Activated CD8-positive, alpha-beta memory T cell treated with anti-CD3 and anti-CD28 coated beads for 4 hours (primary cell): ENCODE data around the gene MCRIP2.
"Not testable (repeated sequence)": the region's sequence is repeated elsewhere in the genome, so short reads cannot be mapped to it uniquely, and the experiment has no call there.

Source experiments
- DNase-seq, 2 donors: peaks; one replicate each; pipeline ENCODE4 v3.0.0-alpha.2; 2020; ENCODE audit warnings: low read depth in 2 of 2

MCRIP2 gene

DNA sequence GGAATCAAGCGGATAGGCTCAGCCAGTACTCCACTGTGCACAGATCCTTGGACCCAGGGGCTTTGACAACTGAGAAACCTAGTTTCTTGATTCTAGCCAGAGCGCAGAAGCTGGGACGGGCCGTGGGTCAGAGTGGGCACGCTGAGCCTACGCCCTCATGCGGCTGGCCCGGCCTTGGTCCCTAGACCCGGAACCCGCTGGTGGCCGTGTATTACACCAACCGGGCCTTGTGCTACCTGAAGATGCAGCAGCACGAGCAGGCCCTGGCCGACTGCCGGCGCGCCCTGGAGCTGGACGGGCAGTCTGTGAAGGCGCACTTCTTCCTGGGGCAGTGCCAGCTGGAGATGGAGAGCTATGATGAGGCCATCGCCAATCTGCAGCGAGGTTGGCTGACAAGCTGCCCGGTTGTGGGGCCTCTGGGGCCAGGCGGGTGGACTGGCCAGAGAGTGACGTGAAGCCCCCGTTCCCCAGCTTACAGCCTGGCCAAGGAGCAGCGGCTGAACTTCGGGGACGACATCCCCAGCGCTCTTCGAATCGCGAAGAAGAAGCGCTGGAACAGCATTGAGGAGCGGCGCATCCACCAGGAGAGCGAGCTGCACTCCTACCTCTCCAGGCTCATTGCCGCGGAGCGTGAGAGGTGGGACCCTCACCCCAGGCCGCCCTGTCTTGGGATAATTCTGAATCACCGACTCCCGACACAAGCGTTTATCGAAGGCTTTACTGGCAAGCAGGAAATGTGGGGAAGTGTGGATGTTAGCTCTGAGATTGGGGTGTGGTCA, 39.5 kb downstream of the MCRIP2 start:
- no peak for DNase-seq

DNA sequence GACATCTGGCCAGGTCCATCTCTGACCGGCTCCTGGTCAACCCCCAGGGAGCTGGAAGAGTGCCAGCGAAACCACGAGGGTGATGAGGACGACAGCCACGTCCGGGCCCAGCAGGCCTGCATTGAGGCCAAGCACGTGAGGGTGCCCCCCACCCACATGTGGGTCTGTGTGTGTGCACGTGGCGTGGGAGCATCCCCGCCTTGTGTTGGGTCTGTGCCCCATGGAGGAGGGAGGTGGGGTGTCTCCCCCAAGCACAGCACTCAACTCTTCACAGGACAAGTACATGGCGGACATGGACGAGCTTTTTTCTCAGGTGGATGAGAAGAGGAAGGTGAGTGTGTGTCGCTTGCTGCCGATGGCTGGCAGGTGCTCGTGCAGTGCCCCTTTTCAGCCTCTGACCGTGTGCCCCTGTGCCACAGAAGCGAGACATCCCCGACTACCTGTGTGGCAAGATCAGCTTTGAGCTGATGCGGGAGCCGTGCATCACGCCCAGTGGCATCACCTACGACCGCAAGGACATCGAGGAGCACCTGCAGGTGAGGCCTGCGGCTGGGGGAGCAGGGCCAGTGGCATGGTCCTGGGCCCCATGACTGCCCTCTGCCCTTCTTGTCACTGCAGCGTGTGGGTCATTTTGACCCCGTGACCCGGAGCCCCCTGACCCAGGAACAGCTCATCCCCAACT, 40.3 kb downstream of the MCRIP2 start:
- no peak for DNase-seq

GRCh38 chr16:682493-683395, 41.1 kb downstream of the MCRIP2 start:
- no peak for DNase-seq

- DNase-seq: no peak
Observed at GRCh38 chr16:683396-684070, 41.9 kb downstream of the MCRIP2 start.

- peak; percentile 93 to 94 for DNase-seq
Observed at GRCh38 chr16:684071-684794, 42.6 kb downstream of the MCRIP2 start, which contains the start of gene JMJD8. Gene JMJD8 (minus strand): TSS chr16:684334. CDS start chr16:684319, 15 bp downstream.

DNA sequence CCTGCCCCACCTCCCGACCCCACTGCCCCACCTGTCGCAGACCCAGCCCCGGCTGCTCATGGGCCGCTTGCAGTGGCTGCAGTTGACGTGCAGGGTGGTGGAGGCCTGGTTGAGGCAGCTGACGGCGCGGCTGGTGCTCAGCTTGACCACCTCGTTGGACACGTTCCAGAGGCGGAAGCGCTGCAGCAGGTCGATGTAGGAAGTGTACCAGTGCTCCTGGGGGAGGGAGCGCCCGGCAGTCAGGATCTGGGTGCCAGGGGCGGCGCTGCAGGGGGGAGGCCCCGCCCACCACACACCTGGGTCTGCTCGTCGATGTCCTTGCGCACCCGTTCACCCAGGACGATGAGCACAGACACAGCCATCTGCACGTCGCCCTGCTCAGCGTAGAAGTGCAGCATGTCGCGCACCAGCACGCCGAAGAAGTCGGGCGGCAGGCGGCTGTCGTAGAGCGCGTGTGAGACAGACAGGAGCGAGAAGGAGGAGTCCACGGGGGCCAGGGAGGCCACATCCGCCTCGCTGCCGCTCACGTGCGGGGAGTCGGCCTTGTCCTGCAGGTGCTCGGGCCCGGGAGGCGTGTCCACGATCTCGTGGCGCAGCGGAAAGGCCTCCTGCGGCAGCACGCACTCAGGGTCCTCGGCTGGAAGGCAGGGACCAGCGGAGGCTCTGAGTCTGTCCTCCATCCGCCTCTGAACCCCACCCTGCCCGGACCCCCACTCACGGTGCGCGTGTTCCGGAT, 43.5 kb downstream of the MCRIP2 start:
- DNase-seq: no peak

DNA sequence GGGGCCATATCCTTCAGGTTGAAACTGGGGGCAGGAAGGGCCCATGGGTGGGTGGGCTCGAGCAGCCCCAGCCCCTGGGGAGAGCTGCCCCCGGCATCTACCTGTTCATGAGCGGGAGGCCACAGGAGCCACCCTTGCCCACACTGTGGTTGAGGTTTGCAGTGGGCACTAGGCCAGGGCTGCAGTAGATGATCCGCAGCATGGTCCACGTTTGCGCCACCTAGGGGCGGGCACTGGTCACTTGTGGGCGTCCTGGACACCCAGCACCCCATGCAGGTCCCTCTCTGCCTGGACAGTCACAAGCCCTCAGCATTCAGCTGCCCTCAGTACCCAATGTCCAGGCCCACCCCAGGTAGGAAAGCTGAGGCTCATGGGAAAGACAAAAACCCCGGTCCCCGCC, 44.3 kb downstream of the MCRIP2 start:
- no peak for DNase-seq

DNA sequence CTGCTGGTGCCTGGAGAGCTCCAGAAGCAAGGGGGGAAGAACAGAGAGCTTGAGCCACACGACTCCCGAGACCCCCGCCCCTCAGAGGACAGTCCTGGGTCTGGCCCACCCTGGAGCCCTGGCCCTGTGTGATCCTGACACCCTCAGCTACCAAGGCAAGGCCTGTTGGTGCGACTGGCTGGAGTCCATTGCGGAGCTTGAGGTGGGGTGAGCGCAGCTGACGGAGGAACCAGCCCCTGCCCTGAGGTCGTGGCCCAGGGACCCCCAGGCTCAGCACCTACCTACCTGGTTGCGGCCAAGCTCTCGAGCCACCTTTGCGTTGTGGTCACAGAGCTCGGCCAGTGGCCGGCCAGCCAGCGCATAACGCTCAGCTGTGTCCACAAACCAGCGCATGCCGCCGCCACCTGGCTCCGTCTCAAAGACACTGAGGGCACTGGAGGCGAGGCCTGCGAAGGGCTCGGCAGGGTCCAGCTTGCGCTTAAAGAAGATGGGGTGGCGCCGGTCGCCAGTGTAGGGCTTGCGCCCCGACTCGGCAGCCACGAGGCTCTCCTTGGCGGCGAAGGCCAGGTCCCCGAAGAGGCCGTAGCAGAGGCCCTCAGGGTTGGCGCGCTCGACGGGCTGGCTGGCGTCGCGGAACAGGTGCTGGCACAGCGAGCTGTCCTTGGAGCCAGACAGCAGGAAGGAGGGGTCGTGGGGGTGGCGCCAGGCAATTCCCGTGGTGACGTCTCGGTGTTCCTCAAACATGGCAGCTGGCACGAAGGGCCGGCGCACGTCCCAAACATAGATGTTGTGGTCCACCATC, 45.0 kb downstream of the MCRIP2 start:
- DNase-seq: no peak

DNA sequence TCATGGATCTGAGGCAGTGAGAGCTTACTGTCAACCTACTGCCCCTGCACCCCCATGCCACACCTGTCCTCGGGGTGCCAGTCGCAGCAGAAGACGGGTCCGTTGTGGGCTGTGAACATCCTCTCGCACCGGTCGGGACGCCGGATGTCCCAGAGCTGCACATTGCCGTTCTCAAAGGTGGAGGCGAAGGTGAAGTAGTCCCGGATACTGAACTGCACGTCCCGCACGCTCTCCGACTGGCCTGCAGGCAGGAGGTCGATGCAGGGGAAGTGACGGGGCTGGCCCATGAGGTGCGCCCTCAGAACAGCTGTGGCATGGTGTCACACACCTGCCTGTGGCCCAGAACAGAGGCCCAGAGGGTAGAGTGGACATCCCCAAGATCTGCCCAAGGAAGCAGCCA, 45.9 kb downstream of the MCRIP2 start:
- no peak for DNase-seq

DNA sequence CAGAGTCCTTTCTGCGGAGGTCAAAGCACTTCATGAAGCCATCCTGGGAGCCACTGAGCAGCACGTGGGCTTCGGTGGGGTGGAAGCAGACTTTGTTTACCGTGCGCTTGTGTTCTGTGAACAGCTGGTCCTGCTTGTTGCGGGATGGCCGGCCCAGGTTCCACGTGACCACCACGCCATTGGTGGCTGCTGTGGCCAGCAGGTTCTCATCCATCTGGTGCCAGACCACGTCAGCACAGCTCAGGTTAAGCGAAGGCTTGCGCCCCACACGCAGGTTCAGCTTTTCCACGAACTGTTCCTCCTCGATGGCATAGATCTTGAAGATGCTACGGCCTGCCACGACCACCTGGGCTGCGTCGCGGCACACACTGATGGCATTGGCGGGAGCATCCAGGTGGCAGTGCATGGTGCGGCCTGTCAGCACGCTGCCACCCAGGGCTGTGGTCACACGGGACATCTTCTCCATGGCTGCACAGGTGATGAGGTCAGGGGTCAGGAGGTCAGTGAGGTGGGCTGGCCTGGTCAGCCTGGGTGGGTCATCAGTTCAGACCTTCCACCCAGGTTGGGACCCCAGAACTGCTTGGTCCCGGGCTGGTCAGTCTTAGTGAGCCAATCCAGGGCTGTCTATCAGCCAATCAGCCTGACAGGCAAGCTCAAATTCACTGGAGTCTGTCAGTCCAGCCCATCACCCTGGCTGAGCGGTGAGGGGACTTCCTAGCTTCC, 47.7 kb downstream of the MCRIP2 start:
- DNase-seq: no peak

- not testable (repeated sequence) for DNase-seq
Observed at GRCh38 chr16:691242-691641, 49.6 kb downstream of the MCRIP2 start.

- DNase-seq: no peak
Observed at GRCh38 chr16:692356-693108, 50.9 kb downstream of the MCRIP2 start.

DNA sequence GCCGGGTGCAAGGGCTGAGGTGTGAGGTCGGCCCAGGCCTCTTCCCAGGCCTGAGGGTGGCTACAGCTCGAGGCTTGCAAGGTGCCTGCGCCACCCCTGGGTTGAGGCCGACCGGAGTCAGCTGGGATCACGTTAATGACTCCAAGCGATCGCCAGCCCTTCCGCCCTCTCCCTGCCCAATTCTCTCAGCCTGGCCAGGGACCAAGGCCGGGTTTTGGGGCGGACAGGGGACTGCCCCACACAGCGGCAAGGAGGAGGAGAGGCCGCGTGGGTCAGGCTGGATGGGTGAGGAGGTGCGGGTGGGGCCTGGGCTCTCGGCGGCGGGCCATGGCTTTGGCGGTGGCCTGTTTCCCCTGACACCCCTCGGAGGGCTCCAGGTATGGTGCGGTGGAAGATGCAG, 51.7 kb downstream of the MCRIP2 start:
- DNase-seq: no peak

- DNase-seq: no peak
Observed at GRCh38 chr16:693766-694165, 52.1 kb downstream of the MCRIP2 start.

- DNase-seq: no peak
Observed at GRCh38 chr16:694187-694862, 52.7 kb downstream of the MCRIP2 start.

- DNase-seq: no peak
Observed at GRCh38 chr16:694863-695354, 53.3 kb downstream of the MCRIP2 start.

DNA sequence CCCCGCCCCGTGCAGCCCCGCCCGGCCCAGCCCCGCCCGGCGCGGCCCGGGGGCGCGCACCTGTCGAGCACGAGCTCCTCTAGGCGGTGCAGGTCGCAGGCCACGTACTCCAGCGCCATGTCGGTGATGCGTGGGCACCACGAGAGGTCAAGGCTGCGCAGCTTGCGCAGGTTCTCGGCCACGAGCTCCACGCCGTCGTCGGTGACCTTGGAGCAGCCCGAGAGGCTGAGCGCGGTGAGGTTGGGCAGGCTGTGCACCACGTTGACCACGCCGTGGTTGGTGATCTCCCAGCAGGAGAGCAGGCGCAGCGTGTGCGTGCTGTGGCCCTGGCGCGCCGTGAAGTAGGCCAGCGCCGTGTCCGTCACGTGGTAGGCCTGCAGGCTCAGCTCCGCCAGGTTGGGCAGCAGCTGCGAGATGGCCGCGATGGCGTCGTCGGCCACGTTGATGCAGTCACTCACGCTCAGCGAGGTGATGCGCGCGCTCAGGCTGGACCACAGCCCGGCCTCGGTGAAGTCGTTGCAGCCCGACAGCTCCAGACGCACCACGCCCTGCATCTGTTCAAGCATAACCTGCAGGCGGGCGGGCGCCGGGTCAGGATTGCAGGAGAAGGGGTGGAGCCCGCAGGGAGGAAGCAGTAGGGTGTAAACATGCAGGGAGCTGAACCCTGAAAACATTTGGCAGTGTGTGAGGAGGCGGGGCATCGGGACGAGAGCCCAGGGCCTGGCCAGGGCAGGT, 53.9 kb downstream of the MCRIP2 start:
- no peak for DNase-seq
